Measurements from ENCODE around the gene RXRA.

Gene RXRA

GRCh38 chr9:134412298-134412711, 86.0 kb downstream of the RXRA start:
- Histone ChIP-seq H3K4me1 (peaks cover 83% of the 10 kb centered on the region), H3K36me3 (ENCODE audit: control insufficient read depth, insufficient read depth, low read length) (no peaks in the 10 kb centered on the region)

DNA sequence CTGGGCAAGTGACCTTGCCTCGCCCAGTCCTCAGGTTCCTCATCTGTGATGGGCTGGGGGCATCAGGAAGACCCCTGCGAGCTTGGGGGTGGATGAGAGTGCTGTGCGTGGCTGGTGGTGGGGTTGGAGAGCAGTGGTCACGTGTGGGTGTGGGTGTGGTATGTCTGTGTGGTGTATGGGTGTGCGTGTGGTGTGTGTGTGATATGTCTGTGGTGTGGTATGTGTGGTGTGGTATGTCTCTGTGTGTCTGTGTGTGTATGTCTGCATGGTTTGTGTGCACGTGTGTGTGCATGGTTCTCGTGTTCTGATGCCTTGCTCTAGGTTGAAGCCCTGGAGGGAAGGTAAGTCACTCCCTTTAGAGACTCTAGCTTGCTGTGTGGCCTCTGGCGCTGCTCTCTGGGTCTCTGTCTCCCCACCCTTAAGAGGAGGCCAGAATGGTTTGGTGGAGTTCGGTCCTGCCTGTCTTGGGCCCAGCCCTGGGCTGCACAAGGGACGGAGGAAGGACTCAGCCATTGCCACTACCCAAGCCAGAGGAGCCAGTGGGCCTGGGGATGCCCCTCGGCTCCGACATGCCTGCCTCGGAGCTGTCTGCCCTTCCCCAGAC, 87.0 kb downstream of the RXRA start:
- Histone ChIP-seq H3K4me1 (peaks cover 79% of the 10 kb centered on the region), H3K9me3 (ENCODE audit: control insufficient read depth, low read length) (no peaks in the 10 kb centered on the region), H3K36me3 (ENCODE audit: control insufficient read depth, insufficient read depth, low read length) (no peaks in the 10 kb centered on the region), H2AFZ (no peak overlapping the region), H3K9ac (no peak overlapping the region), H3K4me2 (ENCODE audit: low read length) (peak overlapping the region; percentile 72), H3K27me3 (ENCODE audit: control insufficient read depth, insufficient read depth, low read length) (no peaks in the 10 kb centered on the region), H3K79me2 (no peaks in the 10 kb centered on the region), H3K4me3 (ENCODE audit: low read depth, low read length) (peak overlapping the region; percentile 11), H3K27ac (peak overlapping the region; percentile 89)
- TF ChIP-seq, protein P1, sequence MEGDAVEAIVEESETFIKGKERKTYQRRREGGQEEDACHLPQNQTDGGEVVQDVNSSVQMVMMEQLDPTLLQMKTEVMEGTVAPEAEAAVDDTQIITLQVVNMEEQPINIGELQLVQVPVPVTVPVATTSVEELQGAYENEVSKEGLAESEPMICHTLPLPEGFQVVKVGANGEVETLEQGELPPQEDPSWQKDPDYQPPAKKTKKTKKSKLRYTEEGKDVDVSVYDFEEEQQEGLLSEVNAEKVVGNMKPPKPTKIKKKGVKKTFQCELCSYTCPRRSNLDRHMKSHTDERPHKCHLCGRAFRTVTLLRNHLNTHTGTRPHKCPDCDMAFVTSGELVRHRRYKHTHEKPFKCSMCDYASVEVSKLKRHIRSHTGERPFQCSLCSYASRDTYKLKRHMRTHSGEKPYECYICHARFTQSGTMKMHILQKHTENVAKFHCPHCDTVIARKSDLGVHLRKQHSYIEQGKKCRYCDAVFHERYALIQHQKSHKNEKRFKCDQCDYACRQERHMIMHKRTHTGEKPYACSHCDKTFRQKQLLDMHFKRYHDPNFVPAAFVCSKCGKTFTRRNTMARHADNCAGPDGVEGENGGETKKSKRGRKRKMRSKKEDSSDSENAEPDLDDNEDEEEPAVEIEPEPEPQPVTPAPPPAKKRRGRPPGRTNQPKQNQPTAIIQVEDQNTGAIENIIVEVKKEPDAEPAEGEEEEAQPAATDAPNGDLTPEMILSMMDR (IDR thresholded peaks at IDR 0.05): no peak

More at GRCh38 chr9:134412298-134412711, 86.0 kb downstream of the RXRA start:
- Histone ChIP-seq H3K9ac (no peak overlapping the region), H3K79me2 (peaks cover 4% of the 10 kb centered on the region), H3K27me3 (ENCODE audit: control insufficient read depth, insufficient read depth, low read length) (no peaks in the 10 kb centered on the region), H3K9me3 (ENCODE audit: control insufficient read depth, low read length) (no peaks in the 10 kb centered on the region), H3K4me3 (ENCODE audit: low read depth, low read length) (no peak overlapping the region), H2AFZ (no peak overlapping the region), H3K27ac (peak overlapping the region; percentile 89), H3K4me2 (ENCODE audit: low read length) (peak overlapping the region; percentile 41)
- TF ChIP-seq, protein P1 (IDR thresholded peaks at IDR 0.05): peak; percentile 55

GRCh38 chr9:134413890-134414623, 87.8 kb downstream of the RXRA start:
- peak overlapping the region; percentile 25 for H3K4me3 ChIP-seq (ENCODE audit: low read depth, low read length)
- TF ChIP-seq, protein P1 (IDR thresholded peaks at IDR 0.05): no peak
- peaks cover 79% of the 10 kb centered on the region for H3K4me1 ChIP-seq
- no peaks in the 10 kb centered on the region for H3K36me3 ChIP-seq (ENCODE audit: control insufficient read depth, insufficient read depth, low read length)
- H3K9ac ChIP-seq: peak overlapping the region; percentile 50
- H3K79me2 ChIP-seq: no peaks in the 10 kb centered on the region
- H3K27me3 ChIP-seq (ENCODE audit: control insufficient read depth, insufficient read depth, low read length): no peaks in the 10 kb centered on the region
- H3K4me2 ChIP-seq (ENCODE audit: low read length): peak overlapping the region; percentile 72
- H3K9me3 ChIP-seq (ENCODE audit: control insufficient read depth, low read length): no peaks in the 10 kb centered on the region
- H3K27ac ChIP-seq: peak overlapping the region; percentile 89
- no peak overlapping the region for H2AFZ ChIP-seq

DNA sequence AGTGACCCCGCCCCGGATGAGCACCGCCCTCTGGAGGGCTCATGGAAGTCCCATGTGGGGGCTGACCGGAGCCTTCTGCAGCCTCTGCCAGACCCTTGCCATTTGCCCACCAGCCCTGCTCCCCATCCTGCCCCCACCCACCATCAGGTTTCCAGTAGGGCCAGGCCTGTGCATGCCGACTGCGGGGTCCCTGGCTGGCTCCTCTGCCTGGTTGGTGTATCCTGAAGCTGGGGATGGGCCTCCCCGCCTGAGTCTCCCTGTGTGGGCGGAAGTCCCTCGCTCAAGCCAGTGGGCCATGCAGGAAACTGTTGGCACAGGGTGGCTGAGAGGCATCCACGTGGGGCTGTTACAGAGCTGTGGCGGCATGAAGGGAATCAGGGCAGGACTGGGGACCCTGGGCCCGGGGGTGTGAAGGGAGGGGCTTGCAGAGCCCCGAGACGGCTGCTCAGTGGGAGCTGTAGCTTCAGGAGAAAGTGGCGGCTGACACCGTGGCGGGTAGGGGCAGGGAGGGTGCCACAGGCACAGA, 88.7 kb downstream of the RXRA start:
- H2AFZ ChIP-seq: no peak overlapping the region
- peak overlapping the region; percentile 89 for H3K27ac ChIP-seq
- no peaks in the 10 kb centered on the region for H3K79me2 ChIP-seq
- no peak overlapping the region for H3K4me2 ChIP-seq (ENCODE audit: low read length)
- no peak overlapping the region for H3K4me3 ChIP-seq (ENCODE audit: low read depth, low read length)
- peaks cover 80% of the 10 kb centered on the region for H3K4me1 ChIP-seq
- H3K9ac ChIP-seq: no peak overlapping the region
- no peaks in the 10 kb centered on the region for H3K9me3 ChIP-seq (ENCODE audit: control insufficient read depth, low read length)
- no peaks in the 10 kb centered on the region for H3K36me3 ChIP-seq (ENCODE audit: control insufficient read depth, insufficient read depth, low read length)
- TF ChIP-seq, protein P1 (IDR thresholded peaks at IDR 0.05): no peak
- no peaks in the 10 kb centered on the region for H3K27me3 ChIP-seq (ENCODE audit: control insufficient read depth, insufficient read depth, low read length)

Data from parathyroid adenoma (tissue), 2 donors.